Stimulated activated naive CD4-positive, alpha-beta T cell (primary cell): ENCODE results near the gene UBXN6.

Source experiments
- DNase-seq, 6 experiments: peaks; one replicate each; lab custom pipeline; 2025; lab: John Stamatoyannopoulos, UW

The UBXN6 gene

DNA sequence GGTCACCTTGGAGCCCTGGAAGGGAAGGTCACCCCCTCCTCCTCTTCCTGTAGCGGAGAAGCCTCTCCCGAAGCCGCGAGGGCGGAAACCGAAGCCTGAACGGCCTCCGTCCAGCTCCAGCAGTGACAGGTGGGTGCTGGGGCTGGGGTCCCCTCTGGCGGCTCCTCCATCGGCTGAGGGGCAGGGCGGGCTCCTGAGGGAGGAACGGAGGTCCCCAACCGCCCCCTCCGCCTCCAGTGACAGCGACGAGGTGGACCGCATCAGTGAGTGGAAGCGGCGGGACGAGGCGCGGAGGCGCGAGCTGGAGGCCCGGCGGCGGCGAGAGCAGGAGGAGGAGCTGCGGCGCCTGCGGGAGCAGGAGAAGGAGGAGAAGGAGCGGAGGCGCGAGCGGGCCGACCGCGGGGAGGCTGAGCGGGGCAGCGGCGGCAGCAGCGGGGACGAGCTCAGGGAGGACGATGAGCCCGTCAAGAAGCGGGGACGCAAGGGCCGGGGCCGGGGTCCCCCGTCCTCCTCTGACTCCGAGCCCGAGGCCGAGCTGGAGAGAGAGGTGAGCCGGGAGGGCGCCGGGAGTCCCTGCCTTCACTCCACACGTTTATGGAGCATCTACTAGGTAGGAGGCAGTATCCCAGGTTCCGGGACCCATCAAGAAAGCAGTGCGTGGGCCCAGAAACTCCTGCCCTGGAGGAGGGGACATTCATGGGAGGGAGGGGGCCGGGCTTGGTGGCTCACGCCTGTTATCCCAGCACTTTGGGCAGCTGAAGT, 36.5 kb upstream of the UBXN6 start:
- DNase-seq = no peak

- DNase-seq = no peak
Measured at GRCh38 chr19:4493104-4493928, 35.7 kb upstream of the UBXN6 start.

DNA sequence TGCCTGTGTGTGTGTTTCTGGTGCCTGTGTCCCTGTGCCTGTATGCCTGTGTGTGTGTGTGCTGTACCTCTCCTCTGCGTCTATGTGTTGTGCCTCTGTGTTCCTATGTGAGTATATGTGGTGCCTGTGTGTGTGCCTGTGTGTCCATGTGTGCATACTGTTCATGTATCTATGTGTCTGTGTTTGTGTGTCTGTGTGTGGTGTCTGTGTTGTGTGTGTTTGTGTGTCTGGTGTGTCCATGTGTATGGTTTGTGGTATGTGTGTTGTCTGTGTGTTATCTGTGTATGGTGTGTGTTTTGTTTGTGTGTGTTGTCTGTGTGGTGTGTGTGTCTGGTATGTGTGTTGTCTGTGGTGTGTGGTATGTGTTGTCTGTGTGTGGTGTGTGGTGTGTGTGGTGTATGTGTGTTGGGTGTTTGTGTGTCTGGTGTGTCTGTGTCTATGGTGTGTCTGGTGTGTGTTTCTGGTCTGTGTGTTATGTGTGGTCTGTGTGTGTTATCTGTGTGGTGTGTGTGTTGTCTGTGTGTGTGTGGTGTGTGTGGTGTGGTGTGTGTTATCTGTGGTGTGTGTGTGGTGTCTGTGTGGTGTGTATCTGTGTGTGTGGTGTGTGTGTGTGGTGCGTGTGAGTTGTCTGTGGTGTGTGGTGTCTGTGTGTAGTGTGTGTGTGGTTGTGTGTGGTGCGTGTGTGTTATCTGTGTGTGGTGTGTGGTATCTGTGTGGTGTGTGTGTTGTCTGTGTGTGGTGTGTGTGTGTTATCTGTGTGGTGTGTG, 34.9 kb upstream of the UBXN6 start:
- DNase-seq = no peak

DNA sequence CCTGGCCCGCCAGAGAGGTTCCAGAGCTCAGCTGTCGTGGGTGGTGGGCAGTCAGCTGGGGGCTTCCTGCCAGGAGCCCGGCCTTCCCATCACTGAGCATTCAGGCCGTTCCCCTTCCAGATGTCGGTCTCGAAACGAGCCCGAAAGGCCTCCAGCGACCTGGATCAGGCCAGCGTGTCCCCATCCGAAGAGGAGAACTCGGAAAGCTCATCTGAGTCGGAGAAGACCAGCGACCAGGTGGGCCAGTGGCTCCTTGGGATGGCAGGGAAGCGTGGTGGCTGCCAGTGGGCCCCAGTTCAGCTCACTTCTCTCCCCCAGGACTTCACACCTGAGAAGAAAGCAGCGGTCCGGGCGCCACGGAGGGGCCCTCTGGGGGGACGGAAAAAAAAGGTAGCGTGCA, 33.9 kb upstream of the UBXN6 start:
- DNase-seq = no peak

GRCh38 chr19:4488496-4488895, 30.9 kb upstream of the UBXN6 start:
- DNase-seq = no peak

DNA sequence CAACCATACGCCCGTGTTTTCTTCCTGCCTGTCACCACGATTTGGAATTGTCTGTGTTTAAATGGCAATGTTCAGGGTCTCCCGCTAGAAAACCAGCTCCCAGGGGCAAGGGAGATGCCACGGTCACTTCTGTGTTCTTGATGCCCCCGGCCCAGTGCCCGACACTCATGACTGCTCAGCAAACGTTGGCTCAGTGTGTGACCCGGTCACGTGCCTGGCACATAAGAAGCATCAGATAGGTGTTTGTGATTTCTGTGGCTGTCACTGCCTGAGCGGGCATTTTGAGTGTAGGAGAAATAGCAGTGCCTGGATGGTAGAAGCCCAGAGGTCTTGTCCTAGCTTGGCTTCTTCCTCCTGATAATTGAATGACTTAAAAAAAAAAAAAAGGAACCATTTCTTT, 30.0 kb upstream of the UBXN6 start:
- no peak for DNase-seq

GRCh38 chr19:4483385-4483784, 25.8 kb upstream of the UBXN6 start:
- no peak for DNase-seq

DNA sequence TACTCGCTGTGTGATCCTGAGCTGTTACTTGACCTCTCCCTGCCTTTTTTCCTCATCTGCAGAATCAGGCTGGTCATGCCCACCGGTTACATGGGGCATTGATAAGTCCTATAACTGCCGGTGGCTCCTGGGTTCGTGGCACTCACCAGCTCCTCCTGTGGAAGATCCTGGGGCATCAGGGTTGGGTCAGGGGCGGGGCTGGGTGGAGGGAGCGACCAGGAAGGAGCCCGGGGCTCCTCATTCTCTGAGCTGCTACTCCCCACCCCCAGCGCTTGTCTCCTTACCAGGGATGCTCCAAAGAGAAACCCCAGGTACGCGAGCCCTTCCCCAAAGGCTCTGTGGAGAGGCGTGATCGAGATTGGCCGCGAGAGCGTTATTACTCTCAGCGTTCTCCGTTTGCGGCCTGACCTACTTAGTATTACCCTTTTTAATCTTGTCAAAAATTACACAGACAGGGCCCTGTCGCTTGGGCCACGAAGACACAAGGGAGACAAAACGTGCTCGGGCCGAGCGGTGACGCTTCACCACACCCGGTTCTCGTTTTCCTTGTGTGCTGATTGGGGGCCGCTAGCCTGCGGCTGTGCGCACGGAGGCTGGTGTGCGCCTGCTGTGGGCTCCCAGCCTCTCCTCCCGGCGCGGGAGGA, 25.2 kb upstream of the UBXN6 start:
- DNase-seq = no peak

GRCh38 chr19:4477034-4477801, 19.6 kb upstream of the UBXN6 start:
- DNase-seq = no peak

- DNase-seq = no peak
Measured at GRCh38 chr19:4474514-4475022, 17.0 kb upstream of the UBXN6 start.

GRCh38 chr19:4473763-4474513, 16.3 kb upstream of the UBXN6 start:
- DNase-seq = no peak

- no peak for DNase-seq
Measured at GRCh38 chr19:4473011-4473762, 15.6 kb upstream of the UBXN6 start.

GRCh38 chr19:4472174-4472974, 14.8 kb upstream of the UBXN6 start, which contains the start of gene HDGFL2:
TSS of gene HDGFL2 (plus strand) at chr19:4472297. CDS start at chr19:4472351, 54 bp downstream.
- DNase-seq = peak in 1 of 6 experiments; percentile 30

DNA sequence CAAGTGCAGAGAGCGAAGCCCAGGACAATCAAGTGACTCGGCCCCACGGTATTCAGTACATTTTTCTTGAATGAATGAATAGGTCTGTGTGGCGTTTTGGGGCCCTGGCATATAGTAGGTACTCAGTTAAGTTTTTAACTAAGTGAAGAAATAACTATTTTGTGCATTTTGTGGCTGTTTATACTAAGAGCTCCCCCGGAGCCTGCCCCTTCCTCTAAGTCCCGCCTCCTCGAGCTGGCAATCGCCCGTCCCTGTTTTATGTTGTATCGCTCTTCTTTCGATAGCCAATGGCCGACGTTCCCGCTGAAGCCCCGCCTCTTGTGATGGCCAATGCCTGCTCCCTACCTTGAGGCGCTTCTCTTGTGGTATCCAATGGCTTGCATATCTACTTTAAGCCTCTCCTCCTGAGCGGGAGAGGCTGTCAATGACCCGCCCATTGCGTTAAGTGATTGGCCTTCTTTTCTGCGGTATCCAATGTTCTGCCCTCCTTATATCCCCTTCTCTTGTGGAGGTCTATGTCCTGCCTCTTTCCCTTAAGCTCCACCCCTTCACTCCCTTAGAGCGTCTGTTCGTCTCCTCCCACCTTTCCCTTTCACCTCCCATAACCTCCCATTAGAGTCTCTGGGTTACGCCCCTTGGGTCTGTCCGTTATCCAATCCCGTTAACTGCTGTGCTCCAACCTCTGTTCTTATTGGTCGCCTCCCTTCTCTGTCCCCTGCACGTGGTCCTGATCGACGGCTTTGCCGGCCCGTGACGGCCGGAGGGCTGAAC, 14.0 kb upstream of the UBXN6 start:
- peak; percentile 88 to 100 (median 98) for DNase-seq

DNA sequence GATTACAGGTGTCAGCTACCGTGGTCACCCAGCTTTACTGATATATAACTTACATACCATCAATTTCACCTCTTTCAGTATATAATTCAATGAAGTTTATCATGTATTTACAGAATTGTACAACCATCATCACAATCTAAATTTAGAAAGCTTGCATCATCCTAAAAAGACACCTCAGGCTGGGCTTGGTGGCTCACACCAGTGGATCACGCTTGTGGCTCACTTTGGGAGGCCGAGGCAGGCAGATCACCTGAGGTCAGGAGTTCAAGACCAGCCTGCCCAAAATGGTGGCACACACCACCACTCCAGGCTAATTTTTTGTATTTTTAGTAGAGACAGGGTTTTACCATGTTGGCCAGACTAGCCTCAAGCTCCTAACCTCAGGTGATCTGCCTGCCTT, 10.2 kb upstream of the UBXN6 start:
- DNase-seq = no peak

DNA sequence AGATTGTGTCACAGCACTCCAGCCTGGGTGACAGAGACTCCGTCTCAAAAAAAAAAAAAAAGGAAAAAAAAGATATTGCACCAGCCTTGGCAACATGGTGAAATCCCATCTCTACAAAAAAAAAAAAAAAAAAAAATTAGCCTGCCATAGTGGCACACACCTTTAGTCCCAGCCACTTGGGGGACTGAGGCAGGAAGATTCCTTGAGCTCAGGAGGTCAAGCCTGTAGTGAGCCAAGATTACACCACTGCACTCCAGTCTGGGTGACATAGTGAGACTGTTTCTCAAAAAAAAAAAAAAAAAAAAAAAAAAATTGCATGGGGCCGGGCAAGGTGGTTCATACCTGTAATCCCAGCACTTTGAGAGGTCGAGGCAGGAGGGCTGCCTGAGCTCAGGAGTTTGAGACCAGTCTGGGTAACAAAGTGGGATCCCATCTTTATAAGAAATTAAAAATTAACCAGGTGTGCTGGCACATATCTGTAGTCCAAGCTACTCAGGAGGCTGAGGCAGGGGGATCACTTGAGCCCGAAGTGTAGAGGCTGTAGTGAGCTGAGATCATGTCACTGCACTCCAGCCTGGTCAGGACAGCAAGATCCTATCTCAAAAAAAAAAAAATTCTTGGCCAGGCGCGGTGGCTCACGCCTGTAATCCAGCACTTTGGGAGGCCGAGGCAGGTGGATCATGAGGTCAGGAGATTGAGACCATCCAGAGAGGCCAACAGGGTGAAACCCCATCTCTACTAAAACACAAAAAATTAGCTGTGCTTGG, 7.4 kb upstream of the UBXN6 start:
- DNase-seq = no peak
